CD4-positive, alpha-beta T cell treated with Interleukin-17A for 1 hour (primary cell): ENCODE results near the gene ZSWIM4.

ENCODE experiments used
- DNase-seq: peaks from one replicate; pipeline ENCODE4 v3.0.0-alpha.2; 2020

Gene ZSWIM4

GRCh38 chr19:13835791-13836723, 40.8 kb downstream of the ZSWIM4 start:
- DNase-seq: peak; percentile 70

GRCh38 chr19:13838435-13839129, 43.3 kb downstream of the ZSWIM4 start:
- DNase-seq: no peak

GRCh38 chr19:13839130-13839937, 44.1 kb downstream of the ZSWIM4 start:
- DNase-seq: peak; percentile 91

GRCh38 chr19:13839938-13840304, 44.7 kb downstream of the ZSWIM4 start:
- no peak for DNase-seq

GRCh38 chr19:13840305-13841085, 45.3 kb downstream of the ZSWIM4 start:
- DNase-seq: peak; percentile 81

GRCh38 chr19:13841086-13841961, 46.1 kb downstream of the ZSWIM4 start:
- DNase-seq: peak; percentile 76

- peak; percentile 76 for DNase-seq
Measured at GRCh38 chr19:13841962-13842290, 46.7 kb downstream of the ZSWIM4 start.

- DNase-seq: peak; percentile 92
Measured at GRCh38 chr19:13842291-13843103, 47.3 kb downstream of the ZSWIM4 start.

- no peak for DNase-seq
Measured at GRCh38 chr19:13843104-13843921, 48.1 kb downstream of the ZSWIM4 start.

- peak; percentile 59 for DNase-seq
Measured at GRCh38 chr19:13844130-13844631, 48.9 kb downstream of the ZSWIM4 start.

- DNase-seq: peak; percentile 100
Measured at GRCh38 chr19:13846557-13847406, 51.5 kb downstream of the ZSWIM4 start.

- peak; percentile 91 for DNase-seq
Measured at GRCh38 chr19:13847407-13848339, 52.4 kb downstream of the ZSWIM4 start.

GRCh38 chr19:13848340-13848677, 53.1 kb downstream of the ZSWIM4 start:
- no peak for DNase-seq

- DNase-seq: no peak
Measured at GRCh38 chr19:13848798-13849676, 53.8 kb downstream of the ZSWIM4 start.

GRCh38 chr19:13849991-13850909, 55.0 kb downstream of the ZSWIM4 start:
- DNase-seq: peak; percentile 83
